SIG-M5 (cell line): ENCODE measurements around the gene UQCRC2.
A peak's percentile ranks its signal among the peaks of the same experiment; 100 is the strongest.
"Not testable (repeated sequence)": the region's sequence is repeated elsewhere in the genome, so short reads cannot be mapped to it uniquely, and the experiment has no call there.

ENCODE experiments used
- DNase-seq: peaks from one replicate; lab custom pipeline; 2025; lab: John Stamatoyannopoulos, UW

The UQCRC2 gene

GRCh38 chr16:21952793-21953540, at the start of gene UQCRC2:
TSS of gene UQCRC2 (plus strand) at chr16:21953361. CDS start at chr16:21953424, 63 bp downstream.
- peak; percentile 60 for DNase-seq

GRCh38 chr16:21932650-21933049, 20.5 kb upstream of the UQCRC2 start:
- DNase-seq = not testable (repeated sequence)

GRCh38 chr16:21933316-21933715, 19.8 kb upstream of the UQCRC2 start:
- DNase-seq = not testable (repeated sequence)

- not testable (repeated sequence) for DNase-seq
Measured at GRCh38 chr16:21933790-21934189, 19.4 kb upstream of the UQCRC2 start.

- DNase-seq = not testable (repeated sequence)
Measured at GRCh38 chr16:21936216-21936615, 16.9 kb upstream of the UQCRC2 start.

GRCh38 chr16:21937336-21937829, 15.8 kb upstream of the UQCRC2 start:
- DNase-seq = no peak

- DNase-seq = no peak
Measured at GRCh38 chr16:21940570-21940969, 12.6 kb upstream of the UQCRC2 start.

- no peak for DNase-seq
Measured at GRCh38 chr16:21943571-21943970, 9.6 kb upstream of the UQCRC2 start.

- no peak for DNase-seq
Measured at GRCh38 chr16:21946889-21947635, 6.1 kb upstream of the UQCRC2 start.

- DNase-seq = no peak
Measured at GRCh38 chr16:21949713-21950260, 3.4 kb upstream of the UQCRC2 start.

GRCh38 chr16:21950782-21951521, 2.2 kb upstream of the UQCRC2 start:
- no peak for DNase-seq

GRCh38 chr16:21952040-21952792, 945 bp upstream of the UQCRC2 start:
- DNase-seq = no peak

- DNase-seq = no peak
Measured at GRCh38 chr16:21953541-21953902, 361 bp downstream of the UQCRC2 start.

GRCh38 chr16:21957714-21958346, 4.7 kb downstream of the UQCRC2 start:
- no peak for DNase-seq

- no peak for DNase-seq
Measured at GRCh38 chr16:21959050-21959449, 5.9 kb downstream of the UQCRC2 start.

GRCh38 chr16:21962475-21962874, 9.3 kb downstream of the UQCRC2 start:
- DNase-seq = no peak

- DNase-seq = no peak
Measured at GRCh38 chr16:21963887-21964286, 10.7 kb downstream of the UQCRC2 start.

GRCh38 chr16:21964353-21964752, 11.2 kb downstream of the UQCRC2 start:
- no peak for DNase-seq

GRCh38 chr16:21971856-21972255, 18.7 kb downstream of the UQCRC2 start:
- DNase-seq = no peak

GRCh38 chr16:21973945-21974344, 20.8 kb downstream of the UQCRC2 start:
- DNase-seq = no peak

- DNase-seq = no peak
Measured at GRCh38 chr16:21980032-21980431, 26.9 kb downstream of the UQCRC2 start.
